Tibial nerve (tissue), 4 donors: Measurements from ENCODE around the gene WIPF3.

Source experiments
- CTCF ChIP-seq, 5 experiments: fragments of 200-600 bp in 3 of 5; fragments of 450-650 bp in 2 of 5; sonication (generic) in 3 of 5; IDR thresholded peaks; one replicate each; pipeline ENCODE4 v1.5.1; 2016 to 2019; ENCODE audit warnings: antibody characterized with exemption in 5 of 5, mild to moderate bottlenecking in 3 of 5, moderate library complexity in 2 of 5
- EP300 ChIP-seq, 2 donors: sonication (generic); formaldehyde crosslinking; IDR thresholded peaks; one replicate each; pipeline ENCODE4 v1.6.1; 2017; ENCODE audit warnings: antibody characterized with exemption in 2 of 2, mild to moderate bottlenecking in 1 of 2
- POLR2A ChIP-seq, 2 donors: fragments of 450-650 bp; IDR thresholded peaks; one replicate each; pipeline ENCODE4 v1.6.1; 2017; ENCODE audit warnings: antibody characterized with exemption in 2 of 2, mild to moderate bottlenecking in 2 of 2, moderate library complexity in 2 of 2

GRCh38 chr7:29940199-29940598 is 133.9 kb downstream of the WIPF3 start:
- TF ChIP-seq POLR2A (IDR thresholded peaks at IDR 0.05) (no peak), CTCF (IDR thresholded peaks at IDR 0.05) (no peak), EP300 (IDR thresholded peaks at IDR 0.05) (no peak)
